Prostate gland (tissue), 2 donors: ENCODE data around the gene SMYD3. TPM values are rescaled to one million over a fixed set of nuclear protein-coding genes. Genes with fewer than 3 reads are reported as not detected.

ENCODE experiments used
- DNase-seq: peaks from one replicate; pipeline ENCODE4 v3.0.0-alpha.2; 2019; ENCODE audit warnings: low spot score
- H3K27ac ChIP-seq, 2 donors: fragments of 200-600 bp; sonication (generic); 2 replicates each; pipeline ENCODE4 v1.5.1; 2017 to 2019
- H3K27me3 ChIP-seq: fragments of 200-600 bp; sonication (generic); replicated peaks from 2 replicates; pipeline ENCODE4 v1.5.1; 2019; ENCODE audit not compliant: insufficient read depth
- H3K36me3 ChIP-seq, 2 donors: fragments of 200-600 bp; sonication (generic); 1 replicate in 1 of 2; 2 replicates in 1 of 2; pipeline versions ENCODE4 v1.5.1 to v1.8.1; 2017 to 2019
- H3K4me1 ChIP-seq: fragments of 200-600 bp; sonication (generic); replicated peaks from 2 replicates; pipeline ENCODE4 v1.5.1; 2019
- H3K4me3 ChIP-seq, 2 donors: fragments of 200-600 bp; sonication (generic); 2 replicates each; pipeline ENCODE4 v1.5.1; 2017 to 2019
- H3K9me3 ChIP-seq: fragments of 200-600 bp; sonication (generic); 2 replicates; pipeline ENCODE4 v1.5.1; 2017
- CTCF ChIP-seq, 4 experiments: fragments of 200-600 bp in 2 of 4; fragments of 450-650 bp in 2 of 4; sonication (generic) in 2 of 4; IDR thresholded peaks; 1 replicate in 3 of 4; 2 replicates in 1 of 4; pipeline ENCODE4 v1.5.1; 2016 to 2019; ENCODE audit warnings: antibody characterized with exemption in 4 of 4, mild to moderate bottlenecking in 2 of 4, moderate library complexity in 2 of 4
- POLR2A ChIP-seq: fragments of 450-650 bp; IDR thresholded peaks from one replicate; pipeline ENCODE4 v1.6.1; 2016; ENCODE audit warnings: antibody characterized with exemption, mild to moderate bottlenecking
- POLR2AphosphoS5 ChIP-seq: sonication (generic); formaldehyde crosslinking; IDR thresholded peaks from one replicate; pipeline ENCODE4 v1.6.1; 2017; ENCODE audit warnings: antibody characterized with exemption
- WGBS: methylation state at CpG from one replicate; pipeline ENCODE4 v1.1.5; 2018; 5-methylcytosine and 5-hydroxymethylcytosine counted together
- intact Hi-C: fragments of 100-400 bp; cut with DNase I; formaldehyde crosslinking; loops from one replicate; pipeline ENCODE4 v1.14.2; 2022
- total RNA-seq, 2 donors: library from RNA; depleted of rRNA; stranded (reverse); fragments of >200 nt; gene quantifications; one replicate each; pipeline ENCODE4 v1.1.0, GENCODE V29; 2016

Gene SMYD3
- total RNA-seq, 2 donors from 2014 or later: 19.8 to 23.9 TPM

GRCh38 chr1:246308533-246309075, 198.5 kb downstream of the SMYD3 start:
- Histone ChIP-seq H3K4me3 (no peak overlapping the region), H3K27ac (no peak overlapping the region), H3K4me1 (no peaks in the 10 kb centered on the region), H3K27me3 (no peaks in the 10 kb centered on the region), H3K36me3 (no peaks in the 10 kb centered on the region), H3K9me3 (no peaks in the 10 kb centered on the region)
- DNase-seq: no peak
- WGBS: 93% methylated on average over 3 of the region's 3 CpGs
- no peak for TF ChIP-seq POLR2A
- no peak for TF ChIP-seq POLR2AphosphoS5
- TF ChIP-seq CTCF (IDR thresholded peaks at IDR 0.05): no peak
- intact Hi-C loops: no loop called here

GRCh38 chr1:246306415-246307037, 200.6 kb downstream of the SMYD3 start:
- H3K36me3 ChIP-seq: no peaks in the 10 kb centered on the region
- no peaks in the 10 kb centered on the region for H3K27me3 ChIP-seq
- H3K27ac ChIP-seq: no peak overlapping the region
- DNase-seq: no peak
- TF ChIP-seq POLR2A (no peak), CTCF (IDR thresholded peaks at IDR 0.05) (no peak), POLR2AphosphoS5 (no peak)
- H3K9me3 ChIP-seq: no peaks in the 10 kb centered on the region
- intact Hi-C loops: no loop called here
- no peak overlapping the region for H3K4me3 ChIP-seq
- WGBS: 71% methylated on average over 3 of the region's 3 CpGs
- peaks cover 4% of the 10 kb centered on the region for H3K4me1 ChIP-seq

GRCh38 chr1:246304484-246305259, 202.4 kb downstream of the SMYD3 start:
- DNase-seq: no peak
- intact Hi-C loops: no loop called here
- no peak overlapping the region for H3K4me3 ChIP-seq
- no peaks in the 10 kb centered on the region for H3K9me3 ChIP-seq
- no peak overlapping the region for H3K27ac ChIP-seq
- peaks cover 9% of the 10 kb centered on the region for H3K4me1 ChIP-seq
- WGBS: 96% methylated on average over 5 of the region's 5 CpGs
- H3K27me3 ChIP-seq: no peaks in the 10 kb centered on the region
- TF ChIP-seq POLR2AphosphoS5 (no peak), POLR2A (no peak), CTCF (IDR thresholded peaks at IDR 0.05) (no peak)
- H3K36me3 ChIP-seq: no peaks in the 10 kb centered on the region

- no peak for TF ChIP-seq CTCF (IDR thresholded peaks at IDR 0.05)
- TF ChIP-seq POLR2AphosphoS5: no peak
- no peak for TF ChIP-seq POLR2A
- no peak overlapping the region for H3K4me3 ChIP-seq
- H3K4me1 ChIP-seq: peaks cover 9% of the 10 kb centered on the region
- H3K27ac ChIP-seq: no peak overlapping the region
- H3K36me3 ChIP-seq: no peaks in the 10 kb centered on the region
- intact Hi-C loops: no loop called here
- no peak for DNase-seq
- 97% methylated on average over 2 of the region's 2 CpGs for WGBS
- no peaks in the 10 kb centered on the region for H3K9me3 ChIP-seq
- H3K27me3 ChIP-seq: no peaks in the 10 kb centered on the region
Observed at GRCh38 chr1:246302711-246303317, 204.3 kb downstream of the SMYD3 start.
